ENCODE measurements around the gene NDUFB7.
"Not testable (repeated sequence)": the region's sequence is repeated elsewhere in the genome, so short reads cannot be mapped to it uniquely, and the experiment has no call there.

DNA sequence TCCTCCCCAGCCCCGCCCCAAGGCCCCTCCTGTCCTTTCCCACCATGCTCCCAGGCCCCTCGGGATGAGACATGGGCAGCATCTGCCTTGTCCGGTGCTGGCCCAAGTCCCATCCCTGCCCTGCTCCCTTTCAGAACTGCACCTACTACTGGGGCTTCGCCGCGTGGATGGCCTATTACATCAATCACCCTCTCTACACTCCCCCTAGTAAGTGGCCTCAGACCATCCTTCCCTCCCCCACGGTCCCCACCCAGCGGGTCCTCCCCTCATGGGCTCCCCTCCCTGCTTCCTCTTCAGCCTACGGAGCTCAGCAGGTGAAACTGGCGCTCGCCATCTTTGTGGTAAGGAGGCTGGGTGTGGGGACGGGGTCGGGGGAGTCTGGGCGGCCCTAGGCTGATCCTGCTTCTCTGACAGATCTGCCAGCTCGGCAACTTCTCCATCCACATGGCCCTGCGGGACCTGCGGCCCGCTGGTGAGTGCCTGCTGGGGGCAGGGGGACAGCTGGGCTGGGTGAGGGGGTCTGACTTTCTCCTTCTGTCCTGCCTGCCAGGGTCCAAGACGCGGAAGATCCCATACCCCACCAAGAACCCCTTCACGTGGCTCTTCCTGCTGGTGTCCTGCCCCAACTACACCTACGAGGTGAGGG, 7.1 kb downstream of the NDUFB7 start:
- TF ChIP-seq, protein P1, sequence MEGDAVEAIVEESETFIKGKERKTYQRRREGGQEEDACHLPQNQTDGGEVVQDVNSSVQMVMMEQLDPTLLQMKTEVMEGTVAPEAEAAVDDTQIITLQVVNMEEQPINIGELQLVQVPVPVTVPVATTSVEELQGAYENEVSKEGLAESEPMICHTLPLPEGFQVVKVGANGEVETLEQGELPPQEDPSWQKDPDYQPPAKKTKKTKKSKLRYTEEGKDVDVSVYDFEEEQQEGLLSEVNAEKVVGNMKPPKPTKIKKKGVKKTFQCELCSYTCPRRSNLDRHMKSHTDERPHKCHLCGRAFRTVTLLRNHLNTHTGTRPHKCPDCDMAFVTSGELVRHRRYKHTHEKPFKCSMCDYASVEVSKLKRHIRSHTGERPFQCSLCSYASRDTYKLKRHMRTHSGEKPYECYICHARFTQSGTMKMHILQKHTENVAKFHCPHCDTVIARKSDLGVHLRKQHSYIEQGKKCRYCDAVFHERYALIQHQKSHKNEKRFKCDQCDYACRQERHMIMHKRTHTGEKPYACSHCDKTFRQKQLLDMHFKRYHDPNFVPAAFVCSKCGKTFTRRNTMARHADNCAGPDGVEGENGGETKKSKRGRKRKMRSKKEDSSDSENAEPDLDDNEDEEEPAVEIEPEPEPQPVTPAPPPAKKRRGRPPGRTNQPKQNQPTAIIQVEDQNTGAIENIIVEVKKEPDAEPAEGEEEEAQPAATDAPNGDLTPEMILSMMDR (IDR thresholded peaks at IDR 0.05; ENCODE audit: low read depth, low read length): not testable (repeated sequence)
- TF ChIP-seq POLR2A (IDR thresholded peaks at IDR 0.05; ENCODE audit: extremely low read depth, insufficient read length); MYC (IDR thresholded peaks at IDR 0.05; ENCODE audit: low read depth, low read length): not testable (repeated sequence)
- TF ChIP-seq, protein P2, sequence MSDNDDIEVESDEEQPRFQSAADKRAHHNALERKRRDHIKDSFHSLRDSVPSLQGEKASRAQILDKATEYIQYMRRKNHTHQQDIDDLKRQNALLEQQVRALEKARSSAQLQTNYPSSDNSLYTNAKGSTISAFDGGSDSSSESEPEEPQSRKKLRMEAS (IDR thresholded peaks at IDR 0.05; ENCODE audit: low read depth, low read length): not testable (repeated sequence)
